ENCODE results near the gene SC5D. TPM values are rescaled to one million over a fixed set of nuclear protein-coding genes. Genes with fewer than 3 reads are reported as not detected.

Gene SC5D
- total RNA-seq, 1 experiment from 2014 or later = 34.7 TPM

DNA sequence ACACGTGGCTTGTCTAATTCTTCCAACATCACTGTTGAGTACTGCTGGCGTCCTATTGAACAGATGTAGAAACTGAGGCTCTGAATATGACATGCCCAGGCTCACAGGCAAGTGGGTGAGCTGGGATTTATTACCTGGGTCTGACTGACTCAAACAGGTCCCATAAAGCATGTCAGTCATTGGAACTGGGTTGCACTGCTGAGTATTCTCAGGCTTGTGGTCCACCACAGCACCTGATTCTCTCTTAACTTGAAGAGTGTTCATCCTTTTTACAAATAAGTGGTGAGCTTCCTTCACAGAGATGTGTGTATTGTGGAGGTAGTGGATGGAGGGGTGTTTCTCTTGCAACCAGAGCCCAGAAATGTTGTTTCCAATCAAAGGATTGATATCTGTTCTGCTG, 44.5 kb downstream of the SC5D start:
- peaks cover 22% of the 10 kb centered on the region for H3K27me3 Mint-ChIP-seq (ENCODE audit: unreplicated experiment)
- CTCF ChIA-PET = no interaction called here

DNA sequence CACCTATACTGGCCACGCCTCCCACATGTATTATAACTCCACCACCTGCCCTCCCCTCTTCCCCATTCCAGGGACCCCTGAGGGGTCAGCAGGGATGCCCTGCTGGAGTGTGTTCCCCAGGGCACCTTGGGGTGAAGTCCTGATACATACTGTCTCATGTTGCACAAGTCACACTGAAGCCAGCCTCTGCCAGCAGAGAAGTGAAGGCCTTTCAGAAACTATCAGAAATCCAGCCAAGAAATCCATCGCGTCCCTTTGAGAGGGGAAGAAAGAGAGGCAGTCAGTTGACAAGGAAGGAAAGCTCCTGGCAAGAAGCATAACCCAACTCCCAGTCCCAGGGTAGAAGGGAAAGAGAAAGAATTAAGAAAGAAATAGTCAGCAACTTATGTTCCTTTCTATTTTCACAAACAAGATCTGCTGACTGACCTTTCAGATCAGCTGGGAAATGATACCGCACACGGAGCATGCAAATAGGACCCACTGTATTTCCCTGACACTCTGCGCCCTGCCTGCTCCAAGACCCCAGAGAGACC, 45.2 kb downstream of the SC5D start:
- TF ChIP-seq, protein P1, sequence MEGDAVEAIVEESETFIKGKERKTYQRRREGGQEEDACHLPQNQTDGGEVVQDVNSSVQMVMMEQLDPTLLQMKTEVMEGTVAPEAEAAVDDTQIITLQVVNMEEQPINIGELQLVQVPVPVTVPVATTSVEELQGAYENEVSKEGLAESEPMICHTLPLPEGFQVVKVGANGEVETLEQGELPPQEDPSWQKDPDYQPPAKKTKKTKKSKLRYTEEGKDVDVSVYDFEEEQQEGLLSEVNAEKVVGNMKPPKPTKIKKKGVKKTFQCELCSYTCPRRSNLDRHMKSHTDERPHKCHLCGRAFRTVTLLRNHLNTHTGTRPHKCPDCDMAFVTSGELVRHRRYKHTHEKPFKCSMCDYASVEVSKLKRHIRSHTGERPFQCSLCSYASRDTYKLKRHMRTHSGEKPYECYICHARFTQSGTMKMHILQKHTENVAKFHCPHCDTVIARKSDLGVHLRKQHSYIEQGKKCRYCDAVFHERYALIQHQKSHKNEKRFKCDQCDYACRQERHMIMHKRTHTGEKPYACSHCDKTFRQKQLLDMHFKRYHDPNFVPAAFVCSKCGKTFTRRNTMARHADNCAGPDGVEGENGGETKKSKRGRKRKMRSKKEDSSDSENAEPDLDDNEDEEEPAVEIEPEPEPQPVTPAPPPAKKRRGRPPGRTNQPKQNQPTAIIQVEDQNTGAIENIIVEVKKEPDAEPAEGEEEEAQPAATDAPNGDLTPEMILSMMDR (IDR thresholded peaks at IDR 0.05; ENCODE audit: unreplicated experiment) = no peak
- DNase-seq = no peak
- Mint-ChIP-seq H3K4me3 (ENCODE audit: low read depth, unreplicated experiment) (no peak overlapping the region), H3K9me3 (ENCODE audit: low read depth, unreplicated experiment) (no peaks in the 10 kb centered on the region), H3K27ac (ENCODE audit: unreplicated experiment) (no peak overlapping the region), H3K4me1 (ENCODE audit: low read depth, unreplicated experiment) (no peaks in the 10 kb centered on the region), H3K36me3 (ENCODE audit: insufficient read depth, unreplicated experiment) (no peaks in the 10 kb centered on the region), H3K27me3 (ENCODE audit: unreplicated experiment) (peaks cover 22% of the 10 kb centered on the region)
- no TSS peak for BruUV-seq (replicated peaks)
- intact Hi-C loops (cut with micrococcal nuclease; ENCODE audit: unreplicated experiment) = no loop called here
- CTCF ChIA-PET = no interaction called here

More for the DNA sequence above, 44.5 kb downstream of the SC5D start:
- intact Hi-C loops (cut with micrococcal nuclease; ENCODE audit: unreplicated experiment) = no loop called here
- no peak overlapping the region for H3K27ac Mint-ChIP-seq (ENCODE audit: unreplicated experiment)
- no peak for DNase-seq
- no peaks in the 10 kb centered on the region for H3K4me1 Mint-ChIP-seq (ENCODE audit: low read depth, unreplicated experiment)
- no TSS peak for BruUV-seq (replicated peaks)
- H3K36me3 Mint-ChIP-seq (ENCODE audit: insufficient read depth, unreplicated experiment) = no peaks in the 10 kb centered on the region
- TF ChIP-seq, protein P1 (IDR thresholded peaks at IDR 0.05; ENCODE audit: unreplicated experiment) = no peak
- no peaks in the 10 kb centered on the region for H3K9me3 Mint-ChIP-seq (ENCODE audit: low read depth, unreplicated experiment)
- H3K4me3 Mint-ChIP-seq (ENCODE audit: low read depth, unreplicated experiment) = no peak overlapping the region

DNA sequence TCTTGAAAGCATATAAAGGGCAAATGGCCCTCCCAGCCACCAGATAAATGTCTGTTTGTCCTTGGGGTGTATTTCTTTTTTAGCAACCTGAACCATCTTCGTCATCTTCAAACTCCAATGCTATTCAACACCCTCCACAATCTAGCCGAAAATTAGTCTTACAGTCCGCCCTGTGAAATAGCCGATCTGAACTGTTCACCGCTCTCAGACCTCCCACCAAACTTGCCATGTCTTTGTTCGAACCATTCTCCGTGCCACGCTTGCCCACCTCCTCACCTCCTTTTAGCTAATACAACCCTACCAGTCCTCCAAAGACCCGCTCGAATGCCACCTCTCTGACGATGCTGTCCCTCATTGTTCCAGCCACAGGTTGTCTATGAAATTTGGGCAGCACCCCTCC, 46.0 kb downstream of the SC5D start:
- Mint-ChIP-seq H3K9me3 (ENCODE audit: low read depth, unreplicated experiment) (no peaks in the 10 kb centered on the region), H3K27me3 (ENCODE audit: unreplicated experiment) (peaks cover 22% of the 10 kb centered on the region), H3K4me1 (ENCODE audit: low read depth, unreplicated experiment) (no peaks in the 10 kb centered on the region), H3K4me3 (ENCODE audit: low read depth, unreplicated experiment) (no peak overlapping the region), H3K36me3 (ENCODE audit: insufficient read depth, unreplicated experiment) (no peaks in the 10 kb centered on the region), H3K27ac (ENCODE audit: unreplicated experiment) (no peak overlapping the region)
- CTCF ChIA-PET = no interaction called here
- intact Hi-C loops (cut with micrococcal nuclease; ENCODE audit: unreplicated experiment) = no loop called here
- no peak for DNase-seq
- TF ChIP-seq, protein P1 (IDR thresholded peaks at IDR 0.05; ENCODE audit: unreplicated experiment) = no peak
- BruUV-seq (replicated peaks) = no TSS peak

DNA sequence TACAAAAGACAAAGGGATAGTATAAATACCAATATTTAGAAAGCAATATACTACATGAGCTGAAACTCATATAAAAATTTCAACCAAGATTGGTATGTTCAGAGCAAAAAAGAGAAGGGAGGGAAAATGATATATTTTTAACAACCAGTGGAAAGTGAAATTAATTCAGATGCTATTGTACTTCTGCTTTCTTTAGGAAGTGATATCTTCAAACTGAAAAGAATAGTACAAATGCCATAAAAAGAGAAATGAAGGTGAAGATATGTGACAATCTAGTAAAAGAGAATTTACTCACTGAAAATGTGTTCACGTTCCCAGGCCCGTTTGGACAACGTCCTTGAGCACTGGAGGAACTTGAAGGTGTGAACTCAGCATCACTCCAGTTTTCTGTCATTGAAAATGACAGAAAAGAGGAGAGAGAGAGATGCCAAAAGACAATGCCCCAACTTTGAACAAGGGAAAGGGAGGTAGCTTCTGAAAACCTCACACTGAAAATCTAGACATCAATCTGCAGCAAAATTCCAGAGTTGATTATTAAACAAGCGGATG, 47.5 kb downstream of the SC5D start:
- BruUV-seq (replicated peaks) = no TSS peak
- Mint-ChIP-seq H3K27me3 (ENCODE audit: unreplicated experiment) (peaks cover 14% of the 10 kb centered on the region), H3K27ac (ENCODE audit: unreplicated experiment) (no peak overlapping the region), H3K4me1 (ENCODE audit: low read depth, unreplicated experiment) (no peaks in the 10 kb centered on the region), H3K9me3 (ENCODE audit: low read depth, unreplicated experiment) (no peaks in the 10 kb centered on the region), H3K4me3 (ENCODE audit: low read depth, unreplicated experiment) (no peak overlapping the region), H3K36me3 (ENCODE audit: insufficient read depth, unreplicated experiment) (no peaks in the 10 kb centered on the region)
- no peak for DNase-seq
- TF ChIP-seq, protein P1 (IDR thresholded peaks at IDR 0.05; ENCODE audit: unreplicated experiment) = no peak
- intact Hi-C loops (cut with micrococcal nuclease; ENCODE audit: unreplicated experiment) = no loop called here
- CTCF ChIA-PET = no interaction called here
